ENCODE data around the gene CNTN5.

CNTN5 gene

DNA sequence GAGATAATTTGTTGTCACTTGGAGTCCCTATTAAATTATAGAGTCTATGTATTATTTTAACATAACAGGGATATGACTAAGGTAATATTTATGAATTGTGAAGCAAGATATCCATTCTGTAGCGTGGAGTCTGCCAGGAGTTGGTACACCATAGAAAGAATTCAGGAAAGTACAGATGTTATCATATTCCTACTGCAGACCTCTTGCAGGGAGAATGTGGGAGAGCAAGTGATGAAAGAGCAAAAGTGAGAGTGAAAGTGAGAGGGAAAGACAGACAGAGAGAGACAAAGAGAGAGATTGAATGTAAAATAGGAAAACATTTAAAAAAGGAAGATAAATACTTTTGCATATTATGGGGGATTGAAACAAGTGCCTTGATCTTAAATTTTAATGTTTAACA is 468.8 kb downstream of the CNTN5 start:
- TF ChIP-seq TOX (CRISPR knock-in tag; IDR thresholded peaks at IDR 0.05; ENCODE audit: borderline replicate concordance) (no peak), ZFP30 (CRISPR knock-in tag; IDR thresholded peaks at IDR 0.05) (no peak), ZC3H10 (CRISPR knock-in tag; IDR thresholded peaks at IDR 0.05) (no peak), ZNF565 (CRISPR knock-in tag; conservative IDR thresholded peaks at IDR 0.05; ENCODE audit: low read depth) (no peak), CSDC2 (CRISPR knock-in tag; IDR thresholded peaks at IDR 0.05) (no peak), BACH2 (CRISPR knock-in tag; IDR thresholded peaks at IDR 0.05; ENCODE audit: borderline replicate concordance) (no peak)
- ATAC-seq = no peak

DNA sequence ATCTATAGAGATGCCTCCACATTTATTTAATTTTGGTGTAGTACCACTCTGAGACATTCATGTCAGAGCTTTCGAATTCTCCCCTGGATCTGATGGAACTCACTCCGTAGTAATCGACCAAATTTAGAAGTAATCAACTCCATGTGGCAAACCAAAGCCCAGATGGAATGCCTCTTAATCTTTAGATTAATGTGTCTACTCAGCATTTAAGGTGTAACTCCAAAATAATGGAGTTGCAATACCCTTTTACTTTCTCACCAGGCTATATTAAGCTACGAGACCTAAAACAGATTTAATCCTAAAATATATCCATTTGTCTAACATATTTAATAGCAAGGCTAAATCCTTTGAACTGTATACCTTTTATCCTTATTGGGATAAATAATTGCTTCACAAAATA is 473.3 kb downstream of the CNTN5 start:
- ATAC-seq = no peak
- TF ChIP-seq ZNF70 (CRISPR knock-in tag; IDR thresholded peaks at IDR 0.05) (no peak), ZFP3 (CRISPR knock-in tag; IDR thresholded peaks at IDR 0.05) (no peak), ARNTL (CRISPR knock-in tag; IDR thresholded peaks at IDR 0.05; ENCODE audit: borderline replicate concordance, low read depth) (no peak), GLIS3 (CRISPR knock-in tag; IDR thresholded peaks at IDR 0.05) (no peak), ZFP30 (CRISPR knock-in tag; IDR thresholded peaks at IDR 0.05) (no peak), ESRRG (CRISPR knock-in tag; IDR thresholded peaks at IDR 0.05) (no peak), PPARA (CRISPR knock-in tag; IDR thresholded peaks at IDR 0.05; ENCODE audit: borderline replicate concordance) (no peak)
- TF ChIP-seq, protein P1, sequence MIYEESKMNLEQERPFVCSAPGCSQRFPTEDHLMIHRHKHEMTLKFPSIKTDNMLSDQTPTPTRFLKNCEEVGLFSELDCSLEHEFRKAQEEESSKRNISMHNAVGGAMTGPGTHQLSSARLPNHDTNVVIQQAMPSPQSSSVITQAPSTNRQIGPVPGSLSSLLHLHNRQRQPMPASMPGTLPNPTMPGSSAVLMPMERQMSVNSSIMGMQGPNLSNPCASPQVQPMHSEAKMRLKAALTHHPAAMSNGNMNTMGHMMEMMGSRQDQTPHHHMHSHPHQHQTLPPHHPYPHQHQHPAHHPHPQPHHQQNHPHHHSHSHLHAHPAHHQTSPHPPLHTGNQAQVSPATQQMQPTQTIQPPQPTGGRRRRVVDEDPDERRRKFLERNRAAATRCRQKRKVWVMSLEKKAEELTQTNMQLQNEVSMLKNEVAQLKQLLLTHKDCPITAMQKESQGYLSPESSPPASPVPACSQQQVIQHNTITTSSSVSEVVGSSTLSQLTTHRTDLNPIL (CRISPR knock-in tag; IDR thresholded peaks at IDR 0.05; ENCODE audit: low read depth) = no peak
- TF ChIP-seq, protein P2, sequence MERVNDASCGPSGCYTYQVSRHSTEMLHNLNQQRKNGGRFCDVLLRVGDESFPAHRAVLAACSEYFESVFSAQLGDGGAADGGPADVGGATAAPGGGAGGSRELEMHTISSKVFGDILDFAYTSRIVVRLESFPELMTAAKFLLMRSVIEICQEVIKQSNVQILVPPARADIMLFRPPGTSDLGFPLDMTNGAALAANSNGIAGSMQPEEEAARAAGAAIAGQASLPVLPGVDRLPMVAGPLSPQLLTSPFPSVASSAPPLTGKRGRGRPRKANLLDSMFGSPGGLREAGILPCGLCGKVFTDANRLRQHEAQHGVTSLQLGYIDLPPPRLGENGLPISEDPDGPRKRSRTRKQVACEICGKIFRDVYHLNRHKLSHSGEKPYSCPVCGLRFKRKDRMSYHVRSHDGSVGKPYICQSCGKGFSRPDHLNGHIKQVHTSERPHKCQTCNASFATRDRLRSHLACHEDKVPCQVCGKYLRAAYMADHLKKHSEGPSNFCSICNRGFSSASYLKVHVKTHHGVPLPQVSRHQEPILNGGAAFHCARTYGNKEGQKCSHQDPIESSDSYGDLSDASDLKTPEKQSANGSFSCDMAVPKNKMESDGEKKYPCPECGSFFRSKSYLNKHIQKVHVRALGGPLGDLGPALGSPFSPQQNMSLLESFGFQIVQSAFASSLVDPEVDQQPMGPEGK (CRISPR knock-in tag; IDR thresholded peaks at IDR 0.05; ENCODE audit: borderline replicate concordance) = no peak
- TF ChIP-seq, protein P3, sequence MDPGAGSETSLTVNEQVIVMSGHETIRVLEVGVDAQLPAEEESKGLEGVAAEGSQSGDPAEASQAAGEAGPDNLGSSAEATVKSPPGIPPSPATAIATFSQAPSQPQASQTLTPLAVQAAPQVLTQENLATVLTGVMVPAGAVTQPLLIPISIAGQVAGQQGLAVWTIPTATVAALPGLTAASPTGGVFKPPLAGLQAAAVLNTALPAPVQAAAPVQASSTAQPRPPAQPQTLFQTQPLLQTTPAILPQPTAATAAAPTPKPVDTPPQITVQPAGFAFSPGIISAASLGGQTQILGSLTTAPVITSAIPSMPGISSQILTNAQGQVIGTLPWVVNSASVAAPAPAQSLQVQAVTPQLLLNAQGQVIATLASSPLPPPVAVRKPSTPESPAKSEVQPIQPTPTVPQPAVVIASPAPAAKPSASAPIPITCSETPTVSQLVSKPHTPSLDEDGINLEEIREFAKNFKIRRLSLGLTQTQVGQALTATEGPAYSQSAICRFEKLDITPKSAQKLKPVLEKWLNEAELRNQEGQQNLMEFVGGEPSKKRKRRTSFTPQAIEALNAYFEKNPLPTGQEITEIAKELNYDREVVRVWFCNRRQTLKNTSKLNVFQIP (CRISPR knock-in tag; IDR thresholded peaks at IDR 0.05; ENCODE audit: borderline replicate concordance, low read depth) = no peak
- TF ChIP-seq, protein P4, sequence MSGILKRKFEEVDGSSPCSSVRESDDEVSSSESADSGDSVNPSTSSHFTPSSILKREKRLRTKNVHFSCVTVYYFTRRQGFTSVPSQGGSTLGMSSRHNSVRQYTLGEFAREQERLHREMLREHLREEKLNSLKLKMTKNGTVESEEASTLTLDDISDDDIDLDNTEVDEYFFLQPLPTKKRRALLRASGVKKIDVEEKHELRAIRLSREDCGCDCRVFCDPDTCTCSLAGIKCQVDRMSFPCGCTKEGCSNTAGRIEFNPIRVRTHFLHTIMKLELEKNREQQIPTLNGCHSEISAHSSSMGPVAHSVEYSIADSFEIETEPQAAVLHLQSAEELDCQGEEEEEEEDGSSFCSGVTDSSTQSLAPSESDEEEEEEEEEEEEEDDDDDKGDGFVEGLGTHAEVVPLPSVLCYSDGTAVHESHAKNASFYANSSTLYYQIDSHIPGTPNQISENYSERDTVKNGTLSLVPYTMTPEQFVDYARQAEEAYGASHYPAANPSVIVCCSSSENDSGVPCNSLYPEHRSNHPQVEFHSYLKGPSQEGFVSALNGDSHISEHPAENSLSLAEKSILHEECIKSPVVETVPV (CRISPR knock-in tag; IDR thresholded peaks at IDR 0.05) = no peak
- TF ChIP-seq, protein P5, sequence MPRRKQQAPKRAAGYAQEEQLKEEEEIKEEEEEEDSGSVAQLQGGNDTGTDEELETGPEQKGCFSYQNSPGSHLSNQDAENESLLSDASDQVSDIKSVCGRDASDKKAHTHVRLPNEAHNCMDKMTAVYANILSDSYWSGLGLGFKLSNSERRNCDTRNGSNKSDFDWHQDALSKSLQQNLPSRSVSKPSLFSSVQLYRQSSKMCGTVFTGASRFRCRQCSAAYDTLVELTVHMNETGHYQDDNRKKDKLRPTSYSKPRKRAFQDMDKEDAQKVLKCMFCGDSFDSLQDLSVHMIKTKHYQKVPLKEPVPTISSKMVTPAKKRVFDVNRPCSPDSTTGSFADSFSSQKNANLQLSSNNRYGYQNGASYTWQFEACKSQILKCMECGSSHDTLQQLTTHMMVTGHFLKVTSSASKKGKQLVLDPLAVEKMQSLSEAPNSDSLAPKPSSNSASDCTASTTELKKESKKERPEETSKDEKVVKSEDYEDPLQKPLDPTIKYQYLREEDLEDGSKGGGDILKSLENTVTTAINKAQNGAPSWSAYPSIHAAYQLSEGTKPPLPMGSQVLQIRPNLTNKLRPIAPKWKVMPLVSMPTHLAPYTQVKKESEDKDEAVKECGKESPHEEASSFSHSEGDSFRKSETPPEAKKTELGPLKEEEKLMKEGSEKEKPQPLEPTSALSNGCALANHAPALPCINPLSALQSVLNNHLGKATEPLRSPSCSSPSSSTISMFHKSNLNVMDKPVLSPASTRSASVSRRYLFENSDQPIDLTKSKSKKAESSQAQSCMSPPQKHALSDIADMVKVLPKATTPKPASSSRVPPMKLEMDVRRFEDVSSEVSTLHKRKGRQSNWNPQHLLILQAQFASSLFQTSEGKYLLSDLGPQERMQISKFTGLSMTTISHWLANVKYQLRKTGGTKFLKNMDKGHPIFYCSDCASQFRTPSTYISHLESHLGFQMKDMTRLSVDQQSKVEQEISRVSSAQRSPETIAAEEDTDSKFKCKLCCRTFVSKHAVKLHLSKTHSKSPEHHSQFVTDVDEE (CRISPR knock-in tag; IDR thresholded peaks at IDR 0.05) = no peak

DNA sequence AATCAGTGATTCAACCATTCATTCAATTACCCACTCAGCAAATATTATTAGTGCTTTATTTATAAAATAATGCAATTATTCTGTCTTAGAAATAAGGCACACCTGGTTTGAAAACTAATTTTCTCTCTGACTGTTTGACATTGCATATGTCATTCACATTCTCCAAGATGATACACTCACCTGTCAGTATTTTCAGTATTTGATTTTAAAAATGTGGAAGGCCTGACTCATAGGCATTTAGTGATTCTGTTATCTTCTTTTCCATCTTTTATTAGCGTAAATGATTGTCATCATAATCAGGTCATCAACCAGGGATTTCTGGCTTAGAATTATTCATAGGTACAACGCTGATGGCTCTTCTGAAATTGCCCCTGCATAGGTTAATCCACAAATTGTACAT is 480.9 kb downstream of the CNTN5 start:
- TF ChIP-seq PPARA (CRISPR knock-in tag; IDR thresholded peaks at IDR 0.05; ENCODE audit: borderline replicate concordance) (no peak), TCF4 (CRISPR knock-in tag; IDR thresholded peaks at IDR 0.05; ENCODE audit: borderline replicate concordance) (no peak), GLIS3 (CRISPR knock-in tag; IDR thresholded peaks at IDR 0.05) (no peak), ZFP30 (CRISPR knock-in tag; IDR thresholded peaks at IDR 0.05) (no peak), BACH2 (CRISPR knock-in tag; IDR thresholded peaks at IDR 0.05; ENCODE audit: borderline replicate concordance) (no peak), ESRRG (CRISPR knock-in tag; IDR thresholded peaks at IDR 0.05) (no peak), ZNF565 (CRISPR knock-in tag; conservative IDR thresholded peaks at IDR 0.05; ENCODE audit: low read depth) (no peak), TOX (CRISPR knock-in tag; IDR thresholded peaks at IDR 0.05; ENCODE audit: borderline replicate concordance) (no peak)
- TF ChIP-seq, protein P2 (CRISPR knock-in tag; IDR thresholded peaks at IDR 0.05; ENCODE audit: borderline replicate concordance) = no peak
- TF ChIP-seq, protein P1 (CRISPR knock-in tag; IDR thresholded peaks at IDR 0.05; ENCODE audit: low read depth) = no peak
- ATAC-seq = no peak

Data from SK-N-SH treated with all-trans-retinoic acid at 6 μM for 48 hours (cell line).